Lung (tissue), 12 donors: ENCODE measurements around the gene DGKD. TPM values are rescaled to one million over a fixed set of nuclear protein-coding genes. Genes with fewer than 3 reads are reported as not detected.

Experiments used
- ATAC-seq: fragments of 200-7000 bp; cut with Tn5 transposase; one replicate; pipeline ENCODE4 v1.9.1; 2020; ENCODE audit warnings: moderate number of reproducible peaks; ENCODE audit not compliant: insufficient read depth, low FRiP score
- DNase-seq, 3 donors: peaks; one replicate each; pipeline ENCODE4 v3.0.0-alpha.2; 2013 to 2017
- H3K27ac ChIP-seq, 2 donors: one replicate each; pipeline ENCODE4 v1.5.1; 2013; ENCODE audit warnings: mild to moderate bottlenecking in 2 of 2, moderate library complexity in 2 of 2, control low read depth in 1 of 2, inconsistent platforms in 1 of 2, low read depth in 1 of 2, low read length in 1 of 2
- H3K27me3 ChIP-seq, 3 donors: one replicate each; pipeline ENCODE4 v1.5.1; 2013; ENCODE audit warnings: low read length in 2 of 3; ENCODE audit not compliant: control insufficient read depth in 3 of 3, insufficient read depth in 3 of 3
- H3K36me3 ChIP-seq, 4 donors: one replicate each; pipeline ENCODE4 v1.5.1; 2013; ENCODE audit warnings: low read length in 4 of 4, mild to moderate bottlenecking in 1 of 4, moderate library complexity in 1 of 4; ENCODE audit not compliant: control insufficient read depth in 4 of 4, insufficient read depth in 4 of 4
- H3K4me1 ChIP-seq, 5 donors: one replicate each; pipeline ENCODE4 v1.5.1; 2013; ENCODE audit warnings: low read length in 5 of 5, mild to moderate bottlenecking in 2 of 5, moderate library complexity in 1 of 5; ENCODE audit not compliant: control insufficient read depth in 5 of 5, insufficient read depth in 5 of 5
- H3K4me3 ChIP-seq: one replicate; pipeline ENCODE4 v1.5.1; 2013; ENCODE audit warnings: mild to moderate bottlenecking, control low read depth, moderate library complexity
- H3K9ac ChIP-seq, 2 donors: one replicate each; pipeline ENCODE4 v1.5.1; 2013; ENCODE audit warnings: low read length in 2 of 2, control low read depth in 1 of 2; ENCODE audit not compliant: insufficient read depth in 1 of 2
- H3K9me3 ChIP-seq, 4 donors: one replicate each; pipeline ENCODE4 v1.5.1; 2013; ENCODE audit warnings: low read length in 3 of 4, mild to moderate bottlenecking in 1 of 4, moderate library complexity in 1 of 4; ENCODE audit not compliant: control insufficient read depth in 4 of 4, insufficient read depth in 3 of 4
- WGBS, 2 donors: extraction: QIAGEN DNeasy Blood & Tissue Kit; methylation state at CpG; one replicate each; pipeline ENCODE4 v1.1.7; 2013; 5-methylcytosine and 5-hydroxymethylcytosine counted together
- polyA plus RNA-seq, 2 donors: library from polyadenylated mRNA; stranded (reverse); fragments of 200-250 nt; gene quantifications; one replicate each; pipeline ENCODE4 v1.2.1, GENCODE V29; 2013
- total RNA-seq, 2 donors: library from RNA; depleted of rRNA in 1 of 2; stranded (reverse); fragments of >200 nt in 1 of 2; gene quantifications; one replicate each; pipeline ENCODE4 v1.2.1, GENCODE V29; 2014 to 2021
- TF ChIP-seq, protein P1 (sequence below): IDR thresholded peaks from 2 replicates; pipeline ENCODE4 v1.5.1; 2012; ENCODE audit warnings: mild to moderate bottlenecking; ENCODE audit errors: control extremely low read depth, extremely low read depth
- donor health status: control.
- donor health status: control.
- donor health status: Bipolar disorder and iron deficiency.
- donor health status: healthy.
- donor health status: DM: yes; HTN: yes; CAD: no.

Gene DGKD
- total and polyA plus RNA-seq, 4 donors: 30.3 to 77.4 (median 44.0) TPM

DNA sequence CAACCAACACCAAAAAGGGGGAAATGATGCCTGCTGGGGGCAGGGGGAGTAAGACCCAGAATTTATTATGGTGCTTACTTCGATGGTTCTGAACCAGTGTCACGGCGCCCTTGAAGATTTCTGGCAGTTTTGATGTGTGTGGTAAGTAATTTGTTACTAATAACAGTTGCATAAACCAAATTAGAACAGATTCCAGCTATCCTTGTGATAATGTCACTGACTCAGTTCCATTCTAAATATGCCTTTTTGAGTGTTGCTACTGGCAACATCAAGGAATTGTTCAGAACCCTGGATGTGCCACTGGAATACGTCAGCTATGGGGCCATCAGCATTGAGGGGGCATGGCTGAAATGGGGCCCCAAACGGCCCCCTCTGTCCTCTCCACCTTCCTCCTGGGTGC is 35.0 kb upstream of the DGKD start:
- no peak overlapping the region for H3K4me3 ChIP-seq
- H3K27ac ChIP-seq: no peak overlapping the region
- TF ChIP-seq, protein P1, sequence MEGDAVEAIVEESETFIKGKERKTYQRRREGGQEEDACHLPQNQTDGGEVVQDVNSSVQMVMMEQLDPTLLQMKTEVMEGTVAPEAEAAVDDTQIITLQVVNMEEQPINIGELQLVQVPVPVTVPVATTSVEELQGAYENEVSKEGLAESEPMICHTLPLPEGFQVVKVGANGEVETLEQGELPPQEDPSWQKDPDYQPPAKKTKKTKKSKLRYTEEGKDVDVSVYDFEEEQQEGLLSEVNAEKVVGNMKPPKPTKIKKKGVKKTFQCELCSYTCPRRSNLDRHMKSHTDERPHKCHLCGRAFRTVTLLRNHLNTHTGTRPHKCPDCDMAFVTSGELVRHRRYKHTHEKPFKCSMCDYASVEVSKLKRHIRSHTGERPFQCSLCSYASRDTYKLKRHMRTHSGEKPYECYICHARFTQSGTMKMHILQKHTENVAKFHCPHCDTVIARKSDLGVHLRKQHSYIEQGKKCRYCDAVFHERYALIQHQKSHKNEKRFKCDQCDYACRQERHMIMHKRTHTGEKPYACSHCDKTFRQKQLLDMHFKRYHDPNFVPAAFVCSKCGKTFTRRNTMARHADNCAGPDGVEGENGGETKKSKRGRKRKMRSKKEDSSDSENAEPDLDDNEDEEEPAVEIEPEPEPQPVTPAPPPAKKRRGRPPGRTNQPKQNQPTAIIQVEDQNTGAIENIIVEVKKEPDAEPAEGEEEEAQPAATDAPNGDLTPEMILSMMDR: no peak
- WGBS, 2 donors: 76 to 83% methylated on average over 5 of the region's 5 CpGs
- no peak overlapping the region for H3K9ac ChIP-seq
- H3K4me1 ChIP-seq: no peaks in the 10 kb centered on the region
- H3K9me3 ChIP-seq: no peaks in the 10 kb centered on the region
- no peak for ATAC-seq
- H3K27me3 ChIP-seq: no peaks in the 10 kb centered on the region
- no peak for DNase-seq
- H3K36me3 ChIP-seq: no peaks in the 10 kb centered on the region

DNA sequence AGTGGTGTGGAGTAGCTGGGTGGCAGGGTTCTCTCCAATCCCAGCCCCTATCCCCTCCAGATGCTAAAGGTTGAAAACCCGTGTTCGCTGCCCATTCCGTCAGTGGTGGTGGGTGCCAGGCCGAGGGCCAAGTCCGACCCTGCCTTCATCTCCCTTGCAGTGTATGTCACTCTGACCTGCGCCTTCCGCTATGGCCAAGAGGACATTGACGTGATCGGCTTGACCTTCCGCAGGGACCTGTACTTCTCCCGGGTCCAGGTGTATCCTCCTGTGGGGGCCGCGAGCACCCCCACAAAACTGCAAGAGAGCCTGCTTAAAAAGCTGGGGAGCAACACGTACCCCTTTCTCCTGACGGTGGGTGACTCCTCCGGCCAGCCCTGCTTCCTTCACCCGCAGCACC is 33.8 kb upstream of the DGKD start:
- Histone ChIP-seq H3K36me3 (no peaks in the 10 kb centered on the region), H3K27me3 (no peaks in the 10 kb centered on the region), H3K9me3 (no peaks in the 10 kb centered on the region), H3K27ac (no peak overlapping the region), H3K4me1 (peaks cover 0 to 2% (median 0%) of the 10 kb centered on the region in 5 donors), H3K9ac (no peak overlapping the region), H3K4me3 (no peak overlapping the region)
- TF ChIP-seq, protein P1: no peak
- 95 to 96% methylated on average over 17 of the region's 17 CpGs for WGBS, 2 donors
- ATAC-seq (no peak), DNase-seq (no peak)

DNA sequence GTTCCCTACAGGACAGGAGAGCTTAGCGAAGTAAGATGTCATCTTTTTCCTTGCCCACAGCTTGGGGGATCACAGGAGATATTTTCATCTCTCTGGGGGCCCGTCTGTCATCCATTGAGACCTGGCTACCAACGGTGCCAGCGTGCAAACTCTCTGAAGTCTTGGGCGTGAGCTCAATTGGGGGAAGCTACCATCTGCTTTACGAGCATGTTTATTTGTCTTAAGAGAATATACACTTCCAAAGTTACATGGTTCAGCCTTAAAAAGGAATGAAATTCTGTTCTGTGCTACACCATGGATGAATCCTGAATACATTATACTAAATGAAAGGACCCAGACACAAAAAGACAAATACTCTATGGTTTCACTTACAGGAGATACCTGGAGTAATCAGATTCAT is 33.1 kb upstream of the DGKD start:
- WGBS, 2 donors: 80 to 86% methylated on average over 6 of the region's 6 CpGs
- Histone ChIP-seq H3K4me3 (no peak overlapping the region), H3K36me3 (no peaks in the 10 kb centered on the region), H3K27ac (no peak overlapping the region), H3K4me1 (peaks cover 0 to 6% (median 0%) of the 10 kb centered on the region in 5 donors), H3K27me3 (no peaks in the 10 kb centered on the region), H3K9ac (no peak overlapping the region), H3K9me3 (no peaks in the 10 kb centered on the region)
- ATAC-seq (no peak), DNase-seq (no peak)
- TF ChIP-seq, protein P1: no peak

GRCh38 chr2:233323851-233324250 is 30.4 kb upstream of the DGKD start:
- H3K36me3 ChIP-seq: no peaks in the 10 kb centered on the region
- ATAC-seq (no peak), DNase-seq (no peak)
- H3K27me3 ChIP-seq: no peaks in the 10 kb centered on the region
- H3K4me3 ChIP-seq: no peak overlapping the region
- TF ChIP-seq, protein P1: no peak
- H3K9me3 ChIP-seq: no peaks in the 10 kb centered on the region
- H3K4me1 ChIP-seq: peaks cover 0 to 6% (median 0%) of the 10 kb centered on the region in 5 donors
- WGBS, 2 donors: 89 to 93% methylated on average over 8 of the region's 8 CpGs
- H3K27ac ChIP-seq: no peak overlapping the region
- H3K9ac ChIP-seq: no peak overlapping the region
